ENCODE results near the gene EVX1. TPM values are rescaled to one million over a fixed set of nuclear protein-coding genes. Genes with fewer than 3 reads are reported as not detected.

The EVX1 gene
- total RNA-seq, 1 donor from 2014 or later: not detected

GRCh38 chr7:27223941-27224575, 18.5 kb upstream of the EVX1 start:
- H3K36me3 Mint-ChIP-seq (ENCODE audit: low read depth): no peaks in the 10 kb centered on the region

GRCh38 chr7:27224983-27225934, 17.3 kb upstream of the EVX1 start:
- Mint-ChIP-seq H3K27me3 (ENCODE audit: insufficient read depth) (peaks cover 75% of the 10 kb centered on the region), H3K9me3 (no peaks in the 10 kb centered on the region), H3K27ac (no peak overlapping the region), H3K4me1 (ENCODE audit: low read depth) (peaks cover 4% of the 10 kb centered on the region), H3K4me3 (no peak overlapping the region), H3K36me3 (ENCODE audit: low read depth) (no peaks in the 10 kb centered on the region)
- intact Hi-C loops (cut with micrococcal nuclease): loop anchor here (2.0 kb wide), 1 partner anchor 16 kb away; no protein-coding TSS in a partner anchor
- DNase-seq (ENCODE audit: low spot score): no peak

More at GRCh38 chr7:27223941-27224575, 18.5 kb upstream of the EVX1 start:
- Mint-ChIP-seq H3K9me3 (no peaks in the 10 kb centered on the region), H3K4me3 (no peak overlapping the region), H3K4me1 (ENCODE audit: low read depth) (peaks cover 4% of the 10 kb centered on the region), H3K27ac (no peak overlapping the region), H3K27me3 (ENCODE audit: insufficient read depth) (peaks cover 82% of the 10 kb centered on the region)
- no peak for DNase-seq (ENCODE audit: low spot score)
- intact Hi-C loops (cut with micrococcal nuclease): loop anchor here (2.0 kb wide), 2 partner anchors 17 kb away; no protein-coding TSS in a partner anchor

GRCh38 chr7:27229448-27229847, 13.2 kb upstream of the EVX1 start:
- DNase-seq (ENCODE audit: low spot score): no peak
- Mint-ChIP-seq H3K27ac (no peak overlapping the region), H3K4me1 (ENCODE audit: low read depth) (no peaks in the 10 kb centered on the region), H3K27me3 (ENCODE audit: insufficient read depth) (peaks cover 55% of the 10 kb centered on the region), H3K36me3 (ENCODE audit: low read depth) (no peaks in the 10 kb centered on the region), H3K9me3 (no peaks in the 10 kb centered on the region), H3K4me3 (no peak overlapping the region)
- intact Hi-C loops (cut with micrococcal nuclease): no loop called here

- no peak for DNase-seq (ENCODE audit: low spot score)
- Mint-ChIP-seq H3K27ac (no peak overlapping the region), H3K4me3 (no peak overlapping the region), H3K4me1 (ENCODE audit: low read depth) (no peaks in the 10 kb centered on the region), H3K27me3 (ENCODE audit: insufficient read depth) (peaks cover 66% of the 10 kb centered on the region), H3K9me3 (no peaks in the 10 kb centered on the region), H3K36me3 (ENCODE audit: low read depth) (no peaks in the 10 kb centered on the region)
- intact Hi-C loops (cut with micrococcal nuclease): no loop called here
Measured at GRCh38 chr7:27235387-27236311, 7.0 kb upstream of the EVX1 start.

GRCh38 chr7:27237735-27238334, 4.8 kb upstream of the EVX1 start:
- intact Hi-C loops (cut with micrococcal nuclease): no loop called here
- H3K9me3 Mint-ChIP-seq: no peaks in the 10 kb centered on the region
- DNase-seq (ENCODE audit: low spot score): no peak
- no peak overlapping the region for H3K27ac Mint-ChIP-seq
- no peaks in the 10 kb centered on the region for H3K36me3 Mint-ChIP-seq (ENCODE audit: low read depth)
- H3K4me1 Mint-ChIP-seq (ENCODE audit: low read depth): no peaks in the 10 kb centered on the region
- H3K4me3 Mint-ChIP-seq: no peak overlapping the region
- peaks cover 83% of the 10 kb centered on the region for H3K27me3 Mint-ChIP-seq (ENCODE audit: insufficient read depth)

GRCh38 chr7:27238979-27239386, 3.6 kb upstream of the EVX1 start:
- Mint-ChIP-seq H3K27me3 (ENCODE audit: insufficient read depth) (peaks cover 82% of the 10 kb centered on the region), H3K4me1 (ENCODE audit: low read depth) (no peaks in the 10 kb centered on the region), H3K36me3 (ENCODE audit: low read depth) (no peaks in the 10 kb centered on the region), H3K27ac (no peak overlapping the region), H3K4me3 (no peak overlapping the region), H3K9me3 (no peaks in the 10 kb centered on the region)
- no peak for DNase-seq (ENCODE audit: low spot score)
- intact Hi-C loops (cut with micrococcal nuclease): no loop called here

DNA sequence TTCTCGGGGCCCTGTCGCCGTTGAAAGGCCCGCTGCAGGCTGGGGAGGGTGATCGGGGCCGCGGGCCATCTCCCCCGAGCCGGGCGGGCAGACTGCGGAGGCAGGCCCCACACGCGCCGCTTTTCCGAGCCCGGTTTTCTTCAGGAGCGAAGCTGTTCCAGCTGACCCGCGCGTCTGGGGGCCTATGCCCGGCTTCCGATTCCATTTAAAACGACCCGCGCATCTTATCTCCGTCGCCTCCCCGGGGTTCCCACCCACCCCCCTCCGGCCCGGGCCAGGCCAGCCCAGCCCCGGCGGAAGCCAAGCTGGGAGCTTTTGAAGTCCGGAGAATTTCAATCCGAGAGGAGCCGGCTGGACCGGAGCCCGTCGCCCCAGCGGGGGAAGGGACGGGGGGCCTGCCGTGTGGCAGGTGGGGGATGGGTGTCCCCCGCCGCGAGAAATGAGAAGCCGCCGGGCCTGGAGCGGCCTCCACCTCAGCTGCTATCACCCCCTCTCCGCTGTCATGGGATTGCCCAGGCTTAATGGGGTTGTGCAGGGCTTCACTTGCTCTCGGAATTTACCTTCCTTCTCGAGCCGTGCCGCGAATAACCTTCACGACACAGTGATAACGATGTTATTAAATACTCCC, 3.1 kb upstream of the EVX1 start:
- Mint-ChIP-seq H3K9me3 (no peaks in the 10 kb centered on the region), H3K27ac (no peak overlapping the region), H3K4me3 (no peak overlapping the region), H3K4me1 (ENCODE audit: low read depth) (no peaks in the 10 kb centered on the region), H3K27me3 (ENCODE audit: insufficient read depth) (peaks cover 82% of the 10 kb centered on the region), H3K36me3 (ENCODE audit: low read depth) (no peaks in the 10 kb centered on the region)
- DNase-seq (ENCODE audit: low spot score): no peak
- intact Hi-C loops (cut with micrococcal nuclease): loop anchor here (2.0 to 5.0 kb wide), 6 partner anchors 15 to 382 kb away; partner anchors contain the start of genes HOXA1 and HOXA11

DNA sequence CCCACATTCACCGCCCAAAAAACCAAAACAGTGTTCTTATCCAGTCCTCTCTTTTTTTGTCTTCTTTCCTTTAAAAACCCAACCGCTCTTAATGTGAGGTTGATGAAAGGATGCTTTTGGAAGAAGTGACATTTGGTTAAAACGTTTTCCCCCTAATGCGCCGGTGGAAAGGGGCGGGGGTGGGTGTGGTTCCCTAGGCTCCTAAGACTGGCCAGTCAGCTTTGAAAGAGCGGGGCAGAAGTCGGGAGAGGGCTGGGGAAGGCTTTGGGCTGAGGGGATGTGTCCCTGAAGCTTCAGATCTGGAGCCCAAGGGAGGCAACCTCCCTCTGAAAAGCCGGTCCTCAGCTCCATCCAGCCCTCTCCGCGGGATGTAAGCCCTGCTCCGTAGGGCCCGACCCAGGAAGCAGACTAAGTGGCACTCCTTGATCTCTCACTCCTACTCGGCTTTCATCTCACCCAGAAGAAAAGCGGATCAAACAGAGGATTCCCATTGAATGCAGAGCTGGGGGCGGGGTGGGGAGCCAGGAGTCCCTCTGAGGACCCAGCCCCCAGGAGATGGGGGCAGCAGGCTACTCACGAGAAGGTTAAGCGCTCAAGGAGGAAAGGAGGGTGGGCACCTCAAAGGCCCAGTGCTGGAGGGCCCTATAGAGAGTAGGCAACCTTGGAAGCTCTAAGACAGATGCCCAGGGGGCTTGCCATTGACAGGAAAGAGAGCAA, 2.4 kb upstream of the EVX1 start:
- H3K4me3 Mint-ChIP-seq: no peak overlapping the region
- H3K27me3 Mint-ChIP-seq (ENCODE audit: insufficient read depth): peaks cover 82% of the 10 kb centered on the region
- H3K9me3 Mint-ChIP-seq: no peaks in the 10 kb centered on the region
- H3K27ac Mint-ChIP-seq: no peak overlapping the region
- no peak for DNase-seq (ENCODE audit: low spot score)
- intact Hi-C loops (cut with micrococcal nuclease): loop anchor here (2.0 to 5.0 kb wide), 6 partner anchors 15 to 383 kb away; partner anchors contain the start of genes HOXA1 and HOXA11
- H3K4me1 Mint-ChIP-seq (ENCODE audit: low read depth): no peaks in the 10 kb centered on the region
- no peaks in the 10 kb centered on the region for H3K36me3 Mint-ChIP-seq (ENCODE audit: low read depth)

DNA sequence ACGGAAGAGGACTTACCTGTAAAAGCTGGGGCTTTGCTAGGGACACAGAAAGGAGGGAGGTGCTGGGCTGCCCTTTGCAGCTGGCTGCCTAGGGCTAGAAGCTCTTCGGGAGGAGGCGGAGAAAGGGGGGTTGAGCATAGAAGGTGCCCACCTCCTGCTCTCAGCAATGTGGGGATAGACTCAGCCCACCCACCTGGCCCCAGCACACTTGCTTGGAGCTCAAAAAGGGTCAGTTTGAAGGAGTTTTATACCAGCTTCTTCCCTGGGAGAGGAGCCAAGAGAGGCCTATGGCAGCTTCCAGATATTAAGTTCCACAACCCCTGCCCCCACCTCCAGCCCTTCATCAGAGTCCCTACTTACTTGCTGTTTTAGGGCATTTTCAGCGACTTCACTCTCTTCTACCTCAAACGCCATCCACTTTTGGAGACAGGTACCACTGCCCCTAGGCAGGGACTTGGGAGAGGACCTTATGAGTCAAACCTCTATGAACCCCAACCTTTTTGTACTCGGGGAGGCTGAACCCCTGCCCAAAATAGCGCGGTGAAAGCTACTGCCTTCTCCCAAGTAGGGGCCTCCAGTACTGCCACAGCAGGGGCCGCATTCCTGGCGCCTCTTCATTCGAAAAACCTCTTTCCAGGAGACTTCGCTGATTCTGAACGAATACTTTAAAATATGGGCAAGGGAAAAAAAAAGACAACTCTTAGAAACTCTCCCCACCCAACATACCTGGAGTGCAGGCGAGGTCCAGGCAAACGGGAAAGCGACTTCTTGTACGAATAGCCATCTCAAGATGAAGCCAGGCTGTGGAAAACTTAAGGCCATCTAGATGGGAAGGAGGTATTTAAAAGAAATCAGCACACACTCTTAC, 1.2 kb upstream of the EVX1 start:
- Mint-ChIP-seq H3K27ac (peak overlapping the region; percentile 62), H3K4me1 (ENCODE audit: low read depth) (no peaks in the 10 kb centered on the region), H3K4me3 (no peak overlapping the region), H3K9me3 (no peaks in the 10 kb centered on the region), H3K27me3 (ENCODE audit: insufficient read depth) (peaks cover 81% of the 10 kb centered on the region), H3K36me3 (ENCODE audit: low read depth) (no peaks in the 10 kb centered on the region)
- no peak for DNase-seq (ENCODE audit: low spot score)
- intact Hi-C loops (cut with micrococcal nuclease): loop anchor here (2.0 to 5.0 kb wide), 6 partner anchors 17 to 384 kb away; partner anchors contain the start of genes HOXA1 and HOXA11

- DNase-seq (ENCODE audit: low spot score): no peak
Measured at GRCh38 chr7:27242154-27242553, 448 bp upstream of the EVX1 start.

More at GRCh38 chr7:27242154-27242553, 448 bp upstream of the EVX1 start:
- H3K9me3 Mint-ChIP-seq: no peaks in the 10 kb centered on the region
- H3K27ac Mint-ChIP-seq: no peak overlapping the region
- H3K36me3 Mint-ChIP-seq (ENCODE audit: low read depth): no peaks in the 10 kb centered on the region
- no peaks in the 10 kb centered on the region for H3K4me1 Mint-ChIP-seq (ENCODE audit: low read depth)
- peaks cover 83% of the 10 kb centered on the region for H3K27me3 Mint-ChIP-seq (ENCODE audit: insufficient read depth)
- intact Hi-C loops (cut with micrococcal nuclease): loop anchor here (5.0 kb wide), 3 partner anchors 55 to 385 kb away; partner anchors contain the start of genes HOXA1 and HOXA11
- H3K4me3 Mint-ChIP-seq: no peak overlapping the region

Data from activated T-helper 1 cell treated with anti-CD3 and anti-CD28 coated beads, Interleukin-12 subunit alpha, Interleukin-12 subunit beta, Interleukin-2, Interleukin-4 antibody, amounts not matched to agents 30 ng/mL and 10 ng/mL and 1 ng/mL, durations not matched to agents 14 hours and 24 hours and 36 hours (primary cell).